GM20000 (cell line): Measurements from ENCODE around the gene DENND1C.
"Not testable (repeated sequence)": the region's sequence is repeated elsewhere in the genome, so short reads cannot be mapped to it uniquely, and the experiment has no call there.

ENCODE experiments used
- DNase-seq: peaks from one replicate; pipeline ENCODE4 v3.0.0; 2012; ENCODE audit warnings: low spot score
- TF ChIP-seq, protein P1 (sequence below): IDR thresholded peaks from 2 replicates; pipeline ENCODE4 v1.5.1; 2012; ENCODE audit warnings: mild to moderate bottlenecking, control low read depth; ENCODE audit errors: extremely low read depth, missing control alignments

DENND1C gene

DNA sequence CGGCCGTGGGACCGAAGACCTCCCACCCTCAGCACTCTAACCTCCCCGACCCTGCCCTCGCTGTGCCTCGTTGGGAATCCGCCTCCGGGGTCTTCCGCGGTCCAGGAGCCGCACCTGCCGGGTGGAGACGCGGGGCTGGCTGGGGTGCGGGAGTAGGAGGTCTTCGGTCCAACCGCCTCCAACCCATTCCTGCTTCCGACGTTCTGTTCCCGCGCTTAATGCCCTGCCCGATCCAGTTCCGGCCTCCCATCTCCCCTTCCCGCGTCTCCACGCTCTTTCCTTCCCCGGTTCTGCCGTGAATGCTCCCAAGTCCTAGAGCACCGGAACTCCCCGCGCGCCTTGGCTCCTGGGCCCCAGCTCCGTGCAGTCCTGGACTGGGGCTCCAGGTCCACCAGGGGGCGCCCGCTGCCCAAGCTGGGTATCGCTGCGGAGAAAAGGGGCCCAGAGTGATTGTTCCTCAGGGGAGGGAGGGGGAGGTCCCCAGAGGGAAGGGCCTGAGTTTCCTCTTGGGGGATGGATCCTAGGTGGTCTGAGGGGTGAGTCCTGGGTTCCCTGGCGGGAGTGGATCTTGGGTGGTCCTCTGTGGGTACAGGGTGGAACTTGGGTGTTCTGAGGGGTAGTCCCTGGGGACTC lies 35.2 kb upstream of the DENND1C start:
- TF ChIP-seq, protein P1, sequence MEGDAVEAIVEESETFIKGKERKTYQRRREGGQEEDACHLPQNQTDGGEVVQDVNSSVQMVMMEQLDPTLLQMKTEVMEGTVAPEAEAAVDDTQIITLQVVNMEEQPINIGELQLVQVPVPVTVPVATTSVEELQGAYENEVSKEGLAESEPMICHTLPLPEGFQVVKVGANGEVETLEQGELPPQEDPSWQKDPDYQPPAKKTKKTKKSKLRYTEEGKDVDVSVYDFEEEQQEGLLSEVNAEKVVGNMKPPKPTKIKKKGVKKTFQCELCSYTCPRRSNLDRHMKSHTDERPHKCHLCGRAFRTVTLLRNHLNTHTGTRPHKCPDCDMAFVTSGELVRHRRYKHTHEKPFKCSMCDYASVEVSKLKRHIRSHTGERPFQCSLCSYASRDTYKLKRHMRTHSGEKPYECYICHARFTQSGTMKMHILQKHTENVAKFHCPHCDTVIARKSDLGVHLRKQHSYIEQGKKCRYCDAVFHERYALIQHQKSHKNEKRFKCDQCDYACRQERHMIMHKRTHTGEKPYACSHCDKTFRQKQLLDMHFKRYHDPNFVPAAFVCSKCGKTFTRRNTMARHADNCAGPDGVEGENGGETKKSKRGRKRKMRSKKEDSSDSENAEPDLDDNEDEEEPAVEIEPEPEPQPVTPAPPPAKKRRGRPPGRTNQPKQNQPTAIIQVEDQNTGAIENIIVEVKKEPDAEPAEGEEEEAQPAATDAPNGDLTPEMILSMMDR = peak; percentile 96
- DNase-seq = peak; percentile 81

DNA sequence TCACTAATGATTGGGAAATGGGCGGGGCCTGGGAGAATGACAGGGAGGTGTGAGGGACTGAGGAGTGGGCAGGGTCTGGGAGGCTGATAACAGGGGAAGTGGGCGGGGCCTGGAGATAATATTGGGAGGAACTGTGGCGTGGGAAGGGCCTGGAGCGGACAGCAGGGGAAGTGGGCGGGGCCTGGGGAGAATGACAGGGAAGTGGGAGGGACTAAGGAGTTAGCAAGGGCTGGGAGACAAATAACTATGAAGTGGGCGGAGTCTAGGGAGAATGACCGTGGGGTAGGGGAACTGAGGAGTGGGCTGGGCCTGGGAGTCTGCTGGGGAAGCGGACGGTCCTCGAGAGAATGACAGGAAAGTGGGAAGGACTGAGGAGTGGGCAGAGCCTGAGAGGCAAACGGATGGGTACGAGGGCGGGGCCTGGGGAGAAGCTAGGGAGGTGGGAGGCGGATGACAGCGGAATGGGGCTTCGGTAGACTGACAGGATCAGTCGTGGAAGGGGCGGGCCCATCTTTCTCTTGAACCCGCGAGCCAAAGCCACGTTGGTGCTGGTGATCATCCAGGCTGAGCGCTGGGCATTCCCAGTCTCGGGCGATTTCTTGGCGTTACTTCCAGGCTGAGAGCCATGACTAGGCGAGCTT lies 34.6 kb upstream of the DENND1C start:
- TF ChIP-seq, protein P1 = no peak
- DNase-seq = peak; percentile 92

DNA sequence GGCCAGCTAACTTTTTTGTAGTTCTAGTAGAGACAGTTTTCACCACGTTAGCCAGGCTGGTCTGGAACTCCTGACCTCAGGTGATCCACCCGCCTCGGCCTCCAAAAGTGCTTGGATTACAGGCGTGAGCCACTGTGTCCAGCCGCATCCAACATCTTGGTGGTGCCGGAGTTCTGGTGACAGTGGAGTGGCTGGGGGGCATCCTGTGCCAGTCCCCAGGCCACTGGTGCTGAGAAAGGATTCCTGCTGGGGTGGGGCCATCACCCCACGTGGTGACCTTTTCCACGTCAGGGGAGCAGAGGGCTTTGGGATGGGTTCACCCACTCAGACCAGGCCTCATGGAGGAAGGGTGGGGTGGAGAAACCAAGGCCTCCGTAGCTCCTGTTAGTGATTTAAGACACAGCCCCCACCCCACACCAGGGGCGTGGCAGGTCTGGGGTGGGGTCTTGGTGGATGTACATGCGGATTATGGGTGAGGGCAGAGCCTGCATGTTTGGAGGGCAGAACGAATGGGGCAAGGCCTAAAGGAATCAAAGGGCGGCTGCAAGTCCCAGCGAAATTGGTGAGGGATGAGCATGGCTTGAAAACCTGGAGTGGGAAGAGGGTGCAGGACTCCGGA lies 33.4 kb upstream of the DENND1C start:
- TF ChIP-seq, protein P1 = no peak
- no peak for DNase-seq

DNA sequence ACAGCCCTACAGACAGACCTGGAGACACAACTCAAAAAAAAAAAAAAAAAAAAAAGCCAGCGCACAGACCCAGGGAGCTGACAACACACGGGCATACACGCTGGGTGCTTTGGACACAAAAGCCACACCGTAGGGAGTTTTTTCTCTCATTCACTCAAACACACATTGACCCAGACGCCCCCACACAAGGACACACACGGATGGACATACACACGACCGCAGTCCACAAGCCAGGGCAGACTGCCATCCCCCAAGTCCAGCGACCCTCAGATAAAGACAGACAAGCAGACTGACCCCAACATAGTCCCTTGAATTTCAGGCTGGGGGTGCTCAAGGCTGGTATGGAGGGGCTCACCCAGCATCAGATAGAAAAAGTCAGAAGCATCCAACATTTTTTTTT lies 32.5 kb upstream of the DENND1C start:
- TF ChIP-seq, protein P1 = no peak
- no peak for DNase-seq

DNA sequence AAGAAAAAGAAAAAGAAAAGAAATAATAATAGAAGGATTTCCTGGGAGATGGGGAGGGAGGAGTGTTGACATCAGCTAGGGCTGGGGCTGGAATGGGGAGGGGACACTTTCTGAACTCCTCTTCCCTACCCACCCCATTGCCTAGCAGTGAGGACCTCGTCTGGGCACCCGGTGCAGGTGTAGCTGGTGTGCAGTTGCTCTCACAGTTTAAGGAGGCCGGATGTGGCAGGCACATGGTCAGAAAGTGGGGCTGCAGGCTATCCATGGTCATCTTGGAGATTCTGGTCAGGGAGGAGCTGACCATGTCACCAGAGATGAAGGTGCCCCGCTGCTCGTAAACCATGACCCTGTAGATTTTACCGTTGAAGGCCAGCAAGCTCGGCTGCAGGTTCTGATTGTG lies 29.0 kb upstream of the DENND1C start:
- DNase-seq = peak; percentile 2
- TF ChIP-seq, protein P1 = no peak

DNA sequence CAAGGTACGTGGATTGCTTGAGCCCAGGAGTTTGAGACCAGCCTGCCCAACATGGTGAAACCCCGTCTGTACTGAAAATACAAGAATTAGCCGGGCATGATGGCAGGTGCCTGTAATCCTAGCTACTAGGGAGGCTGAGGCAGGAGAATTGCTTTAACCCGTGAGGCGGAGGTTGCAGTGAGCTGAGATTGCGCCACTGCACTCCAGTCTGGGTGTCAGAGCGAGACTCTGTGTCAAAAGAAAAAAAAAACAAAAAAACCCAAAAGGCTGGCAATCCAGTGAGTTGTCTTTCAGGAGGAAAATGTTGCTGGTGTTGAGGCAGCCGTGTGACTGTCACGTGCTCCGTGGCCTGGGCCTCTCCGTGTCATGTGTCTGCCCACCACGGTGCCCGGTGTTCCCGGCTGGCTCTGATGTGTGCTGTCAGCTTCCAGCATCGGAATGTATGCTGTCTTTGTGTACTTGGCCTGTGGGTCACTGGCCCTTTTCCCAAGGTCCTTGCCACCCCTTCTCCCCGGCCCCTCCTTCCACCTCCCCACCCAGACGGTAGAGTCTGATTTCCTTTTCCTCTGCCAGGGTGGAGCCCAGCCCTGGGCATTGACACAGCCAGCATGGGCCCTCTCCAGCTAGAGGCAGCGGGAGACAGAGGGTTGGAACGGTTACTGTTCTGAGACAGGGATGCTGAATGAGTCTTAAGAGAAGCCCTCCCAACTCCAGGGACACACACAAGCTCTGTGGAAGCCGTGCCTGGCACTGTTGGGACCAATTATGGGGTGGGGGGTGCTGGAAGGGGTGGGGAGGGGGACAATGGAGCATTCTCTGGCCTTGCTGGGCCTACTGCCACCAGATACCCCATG lies 27.8 kb upstream of the DENND1C start:
- DNase-seq = no peak
- TF ChIP-seq, protein P1 = no peak

DNA sequence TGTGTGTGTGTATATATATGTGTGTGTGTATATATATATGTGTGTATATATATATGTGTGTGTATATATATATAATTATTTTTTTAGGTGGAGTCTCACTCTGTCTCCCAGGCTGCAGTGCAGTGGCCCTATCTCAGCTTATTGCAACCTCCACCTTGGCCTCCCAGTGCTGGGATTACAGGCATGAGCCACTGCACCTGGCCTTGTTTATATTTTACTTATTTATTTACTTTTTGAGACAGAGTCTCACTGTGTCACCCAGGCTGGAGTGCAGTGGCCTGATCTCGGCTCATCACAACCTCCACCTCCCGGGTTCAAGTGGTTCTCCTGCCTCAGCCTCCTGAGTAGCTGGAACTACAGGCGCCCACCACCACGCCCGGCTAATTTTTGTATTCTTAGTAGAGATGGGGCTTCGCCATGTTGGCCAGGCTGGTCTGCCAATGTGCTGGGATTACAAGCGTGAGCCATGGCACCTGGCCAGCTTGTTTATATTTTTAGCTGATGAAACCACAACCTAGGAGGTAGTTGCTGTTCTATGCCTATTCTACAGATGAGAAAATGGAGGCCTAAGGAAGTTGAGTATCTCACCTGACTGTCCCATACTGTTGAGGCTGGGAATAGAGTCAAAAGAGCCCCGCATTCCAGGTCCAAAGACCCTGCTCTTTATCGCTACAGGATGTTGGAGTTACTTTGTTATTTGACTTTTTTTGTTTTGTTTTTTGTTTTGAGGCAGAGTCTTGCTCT lies 26.6 kb upstream of the DENND1C start:
- DNase-seq = not testable (repeated sequence)
